OCI-LY1 (cell line): ENCODE measurements around the gene ITPK1.

Experiments used
- H2AFZ ChIP-seq: fragments of 200-600 bp; sonication (generic), shearing (Covaris generic); 2 replicates; pipeline ENCODE4 v1.6.0; 2014; ENCODE audit warnings: antibody characterized with exemption, mild to moderate bottlenecking, low read length
- H3F3A ChIP-seq: fragments of 200-600 bp; sonication (generic), shearing (Covaris generic); 2 replicates; pipeline ENCODE4 v1.6.0; 2014; ENCODE audit warnings: mild to moderate bottlenecking, antibody characterized with exemption, low read length, moderate library complexity; ENCODE audit not compliant: insufficient read depth
- H3K27ac ChIP-seq: fragments of 200-600 bp; sonication (generic); 2 replicates; pipeline ENCODE4 v1.5.1; 2014; ENCODE audit warnings: low read length, mixed run types, mild to moderate bottlenecking, low read depth; ENCODE audit not compliant: poor library complexity, severe bottlenecking
- H3K27me3 ChIP-seq: fragments of 200-600 bp; sonication (generic); 2 replicates; pipeline ENCODE4 v1.6.0; 2014; ENCODE audit warnings: antibody characterized with exemption, mild to moderate bottlenecking, low read length, moderate library complexity; ENCODE audit not compliant: insufficient read depth
- H3K36me3 ChIP-seq: fragments of 200-600 bp; sonication (generic); 2 replicates; pipeline ENCODE4 v1.6.1; 2014; ENCODE audit warnings: mild to moderate bottlenecking, antibody characterized with exemption, low read length, moderate library complexity, mixed read lengths; ENCODE audit not compliant: insufficient read depth
- H3K4me1 ChIP-seq: fragments of 200-600 bp; sonication (generic); 2 replicates; pipeline ENCODE4 v1.5.1; 2014; ENCODE audit warnings: mild to moderate bottlenecking, low read length, moderate library complexity; ENCODE audit not compliant: insufficient read depth, severe bottlenecking
- H3K4me2 ChIP-seq: fragments of 200-600 bp; sonication (generic), shearing (Covaris generic); 2 replicates; pipeline ENCODE4 v1.6.1; 2014; ENCODE audit warnings: low read length
- H3K4me3 ChIP-seq: fragments of 200-600 bp; sonication (generic); 2 replicates; pipeline ENCODE4 v1.5.1; 2014; ENCODE audit warnings: low read length, low read depth, mild to moderate bottlenecking, mixed read lengths; ENCODE audit not compliant: poor library complexity, severe bottlenecking
- H3K79me2 ChIP-seq: fragments of 200-600 bp; shearing (Covaris generic); 2 replicates; pipeline ENCODE4 v1.6.1; 2016; ENCODE audit warnings: mixed run types, low read length, mixed read lengths; ENCODE audit not compliant: insufficient read depth
- H3K9ac ChIP-seq: fragments of 200-600 bp; sonication (generic), shearing (Covaris generic); 2 replicates; pipeline ENCODE4 v1.6.1; 2014; ENCODE audit warnings: mild to moderate bottlenecking, low read length, mixed read lengths
- H3K9me2 ChIP-seq: fragments of 200-600 bp; sonication (generic), shearing (Covaris generic); 2 replicates; pipeline ENCODE4 v1.6.1; 2014; ENCODE audit warnings: low read depth, mild to moderate bottlenecking, low read length, mixed read lengths
- H3K9me3 ChIP-seq: fragments of 200-600 bp; shearing (Covaris generic); 2 replicates; pipeline ENCODE4 v1.6.1; 2014; ENCODE audit warnings: low read length, mixed read lengths
- H4K20me1 ChIP-seq: fragments of 200-600 bp; sonication (generic), shearing (Covaris generic); 2 replicates; pipeline ENCODE4 v1.6.0; 2016; ENCODE audit warnings: mild to moderate bottlenecking, low read length; ENCODE audit not compliant: insufficient read depth
- CTCF ChIP-seq: fragments of 200-600 bp; sonication (generic), shearing (Covaris generic); IDR thresholded peaks from 2 replicates; pipeline ENCODE4 v1.5.1; 2017; ENCODE audit warnings: mild to moderate bottlenecking, antibody characterized with exemption, low read length, moderate library complexity, mixed read lengths
- EZH2 ChIP-seq: fragments of 200-600 bp; sonication (generic), shearing (Covaris generic); IDR thresholded peaks from 2 replicates; pipeline ENCODE4 v1.8.0; 2017; ENCODE audit warnings: borderline replicate concordance, mixed run types, mild to moderate bottlenecking, antibody characterized with exemption, low read length, moderate library complexity, mixed read lengths

ITPK1 gene

DNA sequence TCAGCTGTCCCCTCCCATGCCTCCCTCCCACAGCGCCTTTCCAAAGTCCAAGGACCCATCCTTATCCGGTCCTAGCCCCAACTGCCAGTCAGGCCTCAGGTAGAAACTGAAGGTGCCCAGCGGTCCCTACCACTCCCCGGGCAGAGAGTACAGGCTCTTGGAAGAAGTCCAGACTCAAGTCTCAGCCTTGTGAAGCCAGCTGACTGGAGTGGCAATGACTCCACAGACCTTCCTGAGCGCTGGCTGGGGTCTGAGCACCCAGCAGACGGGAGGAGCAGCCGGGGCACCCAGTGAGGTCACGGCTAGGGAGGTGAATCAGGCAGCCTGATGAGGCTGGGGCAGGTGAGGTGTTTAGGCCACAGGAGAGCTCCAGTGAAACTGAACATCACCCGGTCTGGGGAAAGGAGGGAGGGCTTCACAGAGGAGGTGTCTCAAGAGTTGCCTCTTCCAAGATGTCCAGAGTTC lies 60.0 kb downstream of the ITPK1 start:
- H3K4me2 ChIP-seq, result no peak overlapping the region
- TF ChIP-seq CTCF (no peak), EZH2 (no peak)

GRCh38 chr14:93054876-93055275 lies 60.8 kb downstream of the ITPK1 start:
- H4K20me1 ChIP-seq, result no peaks in the 10 kb centered on the region

More for the DNA sequence above, 60.0 kb downstream of the ITPK1 start:
- no peaks in the 10 kb centered on the region for H4K20me1 ChIP-seq
- H3K9me2 ChIP-seq, result no peaks in the 10 kb centered on the region
- no peak overlapping the region for H2AFZ ChIP-seq
- H3K4me1 ChIP-seq, result no peaks in the 10 kb centered on the region
- no peaks in the 10 kb centered on the region for H3K27me3 ChIP-seq
- H3K9ac ChIP-seq, result no peak overlapping the region
- no peaks in the 10 kb centered on the region for H3K36me3 ChIP-seq
- no peaks in the 10 kb centered on the region for H3F3A ChIP-seq
- H3K79me2 ChIP-seq, result no peaks in the 10 kb centered on the region
- no peak overlapping the region for H3K4me3 ChIP-seq
- H3K27ac ChIP-seq, result no peak overlapping the region
- H3K9me3 ChIP-seq, result no peaks in the 10 kb centered on the region

GRCh38 chr14:93054006-93054405 lies 61.7 kb downstream of the ITPK1 start:
- H3K27ac ChIP-seq, result no peak overlapping the region
- H4K20me1 ChIP-seq, result no peaks in the 10 kb centered on the region
- no peak overlapping the region for H2AFZ ChIP-seq
- no peaks in the 10 kb centered on the region for H3K9me3 ChIP-seq
- H3K4me2 ChIP-seq, result no peak overlapping the region
- no peaks in the 10 kb centered on the region for H3K27me3 ChIP-seq
- H3K79me2 ChIP-seq, result no peaks in the 10 kb centered on the region
- no peaks in the 10 kb centered on the region for H3K36me3 ChIP-seq
- no peaks in the 10 kb centered on the region for H3F3A ChIP-seq
- no peak overlapping the region for H3K4me3 ChIP-seq
- no peaks in the 10 kb centered on the region for H3K9me2 ChIP-seq
- TF ChIP-seq EZH2 (no peak), CTCF (no peak)
- H3K4me1 ChIP-seq, result no peaks in the 10 kb centered on the region
- H3K9ac ChIP-seq, result no peak overlapping the region

More at GRCh38 chr14:93054876-93055275, 60.8 kb downstream of the ITPK1 start:
- no peaks in the 10 kb centered on the region for H3K9me2 ChIP-seq
- H3K27me3 ChIP-seq, result no peaks in the 10 kb centered on the region
- no peaks in the 10 kb centered on the region for H3K9me3 ChIP-seq
- no peaks in the 10 kb centered on the region for H3K79me2 ChIP-seq
- H2AFZ ChIP-seq, result no peak overlapping the region
- H3K36me3 ChIP-seq, result no peaks in the 10 kb centered on the region
- no peak overlapping the region for H3K9ac ChIP-seq
- no peaks in the 10 kb centered on the region for H3K4me1 ChIP-seq
- no peaks in the 10 kb centered on the region for H3F3A ChIP-seq
- TF ChIP-seq CTCF, result no peak
- TF ChIP-seq EZH2, result no peak
- H3K4me2 ChIP-seq, result no peak overlapping the region
- no peak overlapping the region for H3K27ac ChIP-seq
- H3K4me3 ChIP-seq, result no peak overlapping the region
